ENCODE results near the gene NTHL1.
"Not testable (repeated sequence)": the region's sequence is repeated elsewhere in the genome, so short reads cannot be mapped to it uniquely, and the experiment has no call there.

NTHL1 gene

GRCh38 chr16:2027024-2028010 is 20.3 kb downstream of the NTHL1 start:
- no peak for DNase-seq

GRCh38 chr16:2026461-2027023 is 21.1 kb downstream of the NTHL1 start, which contains the start of gene NHERF2:
Gene NHERF2, plus strand, starts transcription at chr16:2026902. Its CDS starts 104 bp downstream, at chr16:2027006.
- no peak for DNase-seq

DNA sequence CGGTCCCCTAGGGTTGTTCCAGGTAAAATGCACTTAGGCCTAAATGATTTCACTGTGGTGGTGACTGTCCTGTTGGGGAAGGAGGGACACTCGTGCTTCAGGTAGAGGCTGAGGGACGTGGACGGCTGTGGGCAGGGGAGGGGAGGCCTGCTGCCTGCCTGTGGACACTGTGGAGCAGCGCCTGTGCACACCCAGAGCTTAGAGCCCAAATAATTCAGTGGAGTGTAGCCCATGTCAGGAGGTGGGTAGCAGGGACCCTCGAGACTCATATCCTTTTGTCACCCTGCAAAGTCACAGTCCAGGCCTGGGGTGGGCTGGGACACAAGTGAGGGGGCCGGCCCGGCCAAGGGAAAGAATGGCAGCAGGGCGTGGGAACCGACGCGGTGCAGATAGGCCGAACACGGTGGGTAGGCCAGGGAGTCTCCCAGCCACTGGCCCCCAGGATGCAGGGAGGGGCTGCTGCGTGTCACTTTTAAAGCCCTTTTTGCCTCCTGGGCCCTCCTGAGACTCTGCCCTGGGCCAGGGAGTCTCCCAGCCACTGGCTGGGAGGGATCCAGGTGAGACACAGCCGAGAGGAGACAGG is 21.7 kb downstream of the NTHL1 start:
- DNase-seq = no peak

DNA sequence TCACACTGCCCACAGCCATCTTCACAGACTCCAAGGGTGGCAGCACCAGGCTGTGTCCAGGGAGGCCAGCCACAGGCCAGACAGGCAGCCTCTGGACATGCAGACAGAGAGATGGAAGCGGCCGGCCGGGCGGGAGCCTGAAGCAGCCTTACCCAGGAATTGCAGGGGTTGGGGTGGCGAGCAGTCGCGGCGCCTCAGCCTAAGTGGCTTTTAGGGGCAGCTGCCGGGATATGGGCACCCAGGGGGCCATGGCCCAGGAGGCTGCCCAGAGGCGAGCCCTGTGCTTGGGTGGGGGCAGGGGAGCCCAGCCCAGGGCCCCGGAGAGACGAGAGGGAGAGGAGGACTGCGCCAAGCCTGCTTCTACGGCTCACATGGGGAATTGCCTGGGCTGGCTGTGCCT is 22.4 kb downstream of the NTHL1 start:
- no peak for DNase-seq

DNA sequence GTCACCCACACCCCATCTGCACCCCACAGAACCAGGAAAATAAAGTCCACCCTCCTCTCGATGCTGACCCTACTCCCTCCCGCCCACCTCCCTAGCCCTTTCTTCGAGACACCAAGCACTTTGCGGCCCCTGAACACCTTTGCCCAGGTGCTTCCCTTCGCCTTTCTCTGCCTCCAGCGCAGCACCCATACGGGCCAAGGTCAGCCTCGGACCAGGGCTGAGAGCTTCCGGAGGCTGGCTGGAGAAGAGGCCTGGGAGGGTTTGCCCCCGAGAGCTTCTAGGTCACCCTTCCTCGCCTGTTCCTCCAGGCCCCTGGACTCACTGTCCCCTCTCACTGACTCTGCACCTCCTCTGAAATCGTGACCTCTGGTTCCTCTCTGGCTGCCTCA is 23.6 kb downstream of the NTHL1 start:
- DNase-seq = no peak

- DNase-seq = peak; percentile 95
Measured at GRCh38 chr16:2023092-2024031, 24.3 kb downstream of the NTHL1 start.

GRCh38 chr16:2022723-2023091 is 24.9 kb downstream of the NTHL1 start:
- DNase-seq = no peak

DNA sequence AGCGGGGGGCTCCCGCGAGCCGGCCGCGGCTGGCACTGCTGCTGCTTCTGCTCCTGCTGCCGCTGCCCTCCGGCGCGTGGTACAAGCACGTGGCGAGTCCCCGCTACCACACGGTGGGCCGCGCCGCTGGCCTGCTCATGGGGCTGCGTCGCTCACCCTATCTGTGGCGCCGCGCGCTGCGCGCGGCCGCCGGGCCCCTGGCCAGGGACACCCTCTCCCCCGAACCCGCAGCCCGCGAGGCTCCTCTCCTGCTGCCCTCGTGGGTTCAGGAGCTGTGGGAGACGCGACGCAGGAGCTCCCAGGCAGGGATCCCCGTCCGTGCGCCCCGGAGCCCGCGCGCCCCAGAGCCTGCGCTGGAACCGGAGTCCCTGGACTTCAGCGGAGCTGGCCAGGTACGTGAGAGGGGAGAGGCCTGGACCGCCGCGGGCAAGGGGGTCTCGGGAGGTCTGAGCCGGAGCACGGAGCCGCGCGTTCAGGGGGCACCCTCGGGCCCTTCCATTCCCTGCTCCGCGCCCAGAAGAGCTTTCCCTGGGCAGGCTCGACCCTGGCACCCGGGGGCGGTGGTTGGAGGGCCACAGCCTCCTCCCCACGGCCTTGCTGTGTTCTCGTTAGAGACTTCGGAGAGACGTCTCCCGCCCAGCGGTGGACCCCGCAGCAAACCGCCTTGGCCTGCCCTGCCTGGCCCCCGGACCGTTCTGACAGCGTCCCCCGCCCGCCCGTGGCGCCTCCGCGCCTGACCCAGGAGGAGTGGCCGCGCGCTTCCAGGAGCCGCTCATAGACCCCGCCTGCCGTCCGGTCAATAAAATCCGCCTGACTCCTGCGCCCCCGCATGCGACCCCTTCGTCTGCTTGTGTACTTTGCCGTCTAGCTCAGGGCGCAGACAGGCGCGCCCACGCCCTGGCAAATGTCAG is 27.5 kb downstream of the NTHL1 start:
- no peak for DNase-seq

DNA sequence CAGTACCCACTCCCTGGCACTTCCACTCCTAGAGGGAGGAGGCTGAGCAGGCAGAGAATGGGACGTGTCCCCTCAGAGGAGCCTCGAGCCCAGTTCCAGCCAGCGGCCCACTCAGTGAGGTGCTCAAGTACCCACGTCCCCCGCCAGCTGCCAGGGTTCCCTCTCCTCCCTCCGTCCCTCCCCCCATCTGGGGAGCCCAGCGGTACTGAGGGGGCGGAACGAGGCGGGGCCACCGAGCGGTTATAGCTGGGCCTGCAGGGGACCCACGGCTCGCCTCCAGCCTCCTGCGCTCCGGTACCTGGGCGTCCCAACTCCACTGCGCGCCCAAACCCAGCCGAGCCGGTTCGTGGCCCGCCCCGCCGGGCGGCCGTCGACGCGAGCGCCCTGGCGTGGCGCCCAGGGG is 28.1 kb downstream of the NTHL1 start, which contains the start of gene NPW:
TSS of gene NPW (plus strand) at position 268 of the 403 bp plus-strand sequence.
- DNase-seq = peak; percentile 30

DNA sequence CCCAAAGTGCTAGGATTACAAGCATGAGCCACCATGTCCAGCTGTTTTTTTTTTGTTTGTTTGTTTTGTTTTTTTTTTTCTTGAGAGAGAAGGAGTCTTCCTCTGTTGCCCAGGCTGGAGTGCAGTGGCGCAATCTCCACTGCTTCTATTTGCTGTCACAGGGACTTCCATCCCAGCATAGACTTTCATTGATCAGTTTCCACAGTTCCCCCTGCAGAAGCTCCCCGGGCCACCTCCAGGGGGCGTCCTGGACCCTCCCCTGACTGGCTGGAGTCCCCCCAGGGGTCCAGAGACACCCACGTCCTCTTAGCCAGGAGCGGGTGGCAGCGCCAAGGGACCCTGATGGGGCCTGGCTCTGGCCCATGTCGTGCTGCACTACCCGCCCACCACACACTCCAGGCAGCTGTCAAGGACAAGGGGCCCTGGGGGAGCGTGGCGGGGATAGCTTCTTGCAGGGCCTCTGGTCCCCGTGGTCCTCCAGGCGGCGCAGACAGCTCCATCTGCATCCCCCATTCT is 31.2 kb downstream of the NTHL1 start:
- no peak for DNase-seq

DNA sequence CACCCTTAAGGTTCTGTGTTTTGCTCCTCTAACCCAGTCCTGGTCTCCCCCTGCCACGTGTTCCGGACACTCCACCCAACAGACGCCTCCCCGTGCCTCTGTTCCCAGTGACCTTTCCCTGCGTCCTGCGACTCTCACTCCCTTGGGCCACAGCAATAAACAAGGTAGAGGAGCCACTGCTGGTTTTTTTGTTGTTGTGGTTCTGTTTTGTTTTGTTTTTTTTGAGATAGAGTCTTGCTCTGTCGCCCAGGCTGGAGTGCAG is 31.8 kb downstream of the NTHL1 start:
- no peak for DNase-seq

GRCh38 chr16:2015117-2015946 is 32.3 kb downstream of the NTHL1 start:
- DNase-seq = no peak

DNA sequence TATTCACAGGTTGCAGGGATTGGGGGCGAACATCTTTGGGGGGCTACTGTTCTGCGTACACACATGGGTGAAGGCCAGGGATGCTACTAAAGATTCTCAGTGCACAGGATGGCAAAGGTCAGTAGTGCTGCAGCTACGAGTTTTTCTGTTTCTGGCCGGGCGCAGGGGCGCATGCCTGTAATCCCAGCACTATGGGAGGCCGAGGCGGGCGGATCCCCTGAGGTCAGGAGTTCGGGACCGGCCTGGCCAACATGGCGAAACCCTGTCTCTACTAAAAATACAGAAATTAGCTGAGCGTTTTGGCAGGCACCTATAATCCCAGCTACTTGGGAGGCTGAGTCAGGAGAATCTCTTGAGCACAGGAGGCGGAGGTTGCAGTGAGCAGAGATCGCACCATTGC is 34.1 kb downstream of the NTHL1 start:
- DNase-seq = no peak

DNA sequence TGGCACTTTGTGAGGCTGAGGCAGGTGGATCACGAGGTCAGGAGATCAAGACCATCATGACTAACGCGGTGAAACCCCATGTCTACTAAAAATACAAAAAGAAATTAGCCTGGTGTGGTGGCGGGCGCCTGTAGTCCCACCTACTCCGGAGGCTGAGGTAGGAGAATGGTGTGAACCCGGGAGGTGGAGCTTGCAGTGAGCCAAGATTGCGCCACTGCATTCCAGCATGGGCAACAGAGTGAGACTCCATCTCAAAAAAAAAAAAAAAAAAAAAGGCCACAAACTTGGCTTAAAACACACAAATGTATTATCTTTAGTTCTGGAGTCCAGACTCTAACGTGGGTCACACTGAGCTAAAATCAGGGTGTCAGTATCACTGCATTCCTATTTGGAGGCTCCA is 35.9 kb downstream of the NTHL1 start:
- not testable (repeated sequence) for DNase-seq

DNA sequence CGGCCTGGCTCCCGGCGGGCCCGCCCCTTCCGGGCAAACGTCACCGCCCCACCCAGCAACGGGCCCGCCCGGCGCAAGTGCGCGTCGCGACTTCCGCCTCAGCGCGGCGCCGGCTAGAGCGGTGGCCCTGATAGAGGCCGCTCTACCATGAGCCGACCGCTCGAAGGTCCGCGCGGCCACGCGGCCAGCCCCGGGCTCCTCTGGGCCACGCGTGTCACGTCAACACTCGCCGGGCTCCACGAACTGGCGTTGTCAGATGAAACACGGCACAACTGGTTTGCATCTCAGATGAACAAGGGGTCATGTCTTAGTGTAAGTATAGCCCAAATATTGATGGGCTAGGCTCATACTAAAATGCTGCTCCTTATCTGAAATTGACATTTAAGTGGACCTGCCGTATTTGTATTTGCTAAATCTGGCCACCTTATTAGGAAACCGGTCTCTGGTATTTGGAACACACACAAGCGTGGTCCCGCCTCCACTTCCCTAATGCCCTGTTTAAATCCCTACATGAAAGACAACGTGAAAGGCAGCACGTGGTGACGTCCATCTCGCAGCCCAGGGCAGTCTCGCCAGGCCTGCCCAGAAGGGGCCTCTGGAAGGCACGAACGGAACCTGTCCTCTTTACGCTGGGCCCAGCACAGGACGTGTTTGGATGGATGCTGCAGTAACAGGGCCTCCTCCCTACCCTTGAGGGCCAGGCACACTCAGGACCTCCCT is 37.7 kb downstream of the NTHL1 start, which contains the start of gene ZNF598:
TSS of gene ZNF598 (minus strand) at position 31 of the 720 bp plus-strand sequence.
- peak; percentile 58 for DNase-seq

DNA sequence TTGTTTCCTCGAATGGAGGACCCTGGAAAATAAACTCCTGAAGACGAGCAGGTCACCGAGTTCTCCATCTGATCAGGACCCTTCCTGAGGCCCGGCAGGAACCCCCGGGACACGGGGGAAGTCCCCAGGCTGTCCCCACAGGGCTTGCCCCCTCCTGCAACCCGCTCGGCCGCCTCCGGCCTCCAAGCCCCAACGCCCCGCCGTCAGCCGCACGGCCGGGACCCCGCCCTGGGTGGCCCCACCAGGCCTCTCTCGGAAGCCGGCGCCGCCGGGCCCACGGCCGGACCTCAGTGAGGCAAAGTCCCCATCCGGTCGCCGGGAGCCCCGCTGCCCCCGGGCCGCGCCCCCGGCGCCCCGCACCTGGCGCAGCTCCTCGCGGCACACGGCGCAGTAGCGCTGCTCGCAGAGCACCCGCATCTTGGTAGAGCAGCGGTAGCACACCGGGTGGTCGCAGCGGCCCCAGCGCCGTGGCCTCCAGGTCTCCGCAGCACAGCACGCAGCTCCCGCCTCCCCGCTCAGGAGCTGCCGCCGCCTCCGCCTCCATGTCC is 38.4 kb downstream of the NTHL1 start:
- DNase-seq = no peak

- DNase-seq = no peak
Measured at GRCh38 chr16:2008631-2009163, 38.9 kb downstream of the NTHL1 start.

DNA sequence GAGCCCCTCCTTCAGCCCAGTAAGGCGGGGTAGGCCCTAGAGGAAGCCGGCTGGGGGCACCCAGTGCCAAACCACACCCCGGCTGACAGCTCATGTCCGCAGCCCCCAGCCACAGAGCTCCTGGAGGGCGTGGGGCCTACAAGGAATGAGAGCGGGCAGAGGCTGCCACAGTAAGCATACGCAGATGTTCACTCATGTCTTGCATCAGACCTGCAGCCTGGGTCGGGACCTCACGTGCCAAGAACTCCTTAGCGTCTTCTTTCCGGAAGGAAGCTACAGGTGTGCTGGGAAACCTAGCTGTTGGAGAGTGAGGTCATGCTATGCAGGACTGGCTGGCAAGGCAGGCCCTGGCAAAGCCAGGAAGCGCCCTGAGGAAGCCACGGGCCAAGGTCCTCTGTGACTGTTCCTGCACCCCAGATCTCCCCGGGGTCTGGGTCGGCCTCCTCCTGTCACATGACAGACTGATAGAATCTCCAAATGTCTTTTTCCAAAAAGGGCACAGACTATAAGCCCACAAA is 39.6 kb downstream of the NTHL1 start:
- DNase-seq = no peak
